B cell (primary cell): ENCODE measurements around the gene GABRD. TPM values are rescaled to one million over a fixed set of nuclear protein-coding genes. Genes with fewer than 3 reads are reported as not detected.

Experiments
- ATAC-seq: fragments of 200-7000 bp; cut with Tn5 transposase; one replicate; pipeline ENCODE4 v1.10.0; 2021; ENCODE audit warnings: low read depth, mild to moderate bottlenecking, moderate number of reproducible peaks, moderate library complexity
- CTCF ChIA-PET: fragments of 350-600 bp; sonication (Branson Sonifier 250); formaldehyde crosslinking; loops from one replicate; lab custom pipeline; 2021; ENCODE audit warnings: antibody characterized with exemption, inconsistent platforms; lab: Charles Lee
- POLR2A ChIA-PET: fragments of 350-600 bp; sonication (Branson Sonifier 250); formaldehyde crosslinking; loops from one replicate; lab custom pipeline; 2021; ENCODE audit warnings: antibody characterized with exemption; lab: Charles Lee
- DNase-seq: peaks from one replicate; pipeline ENCODE4 v3.0.0; 2013
- H2AFZ ChIP-seq: 2 replicates; pipeline ENCODE4 v1.6.1; 2012; ENCODE audit warnings: mild to moderate bottlenecking, low read depth, low read length; ENCODE audit not compliant: insufficient read depth, poor library complexity, severe bottlenecking
- H3K27ac ChIP-seq, 2 donors: 1 replicate in 1 of 2; 2 replicates in 1 of 2; pipeline ENCODE4 v1.5.1; 2012 to 2013; ENCODE audit warnings: low read length in 2 of 2, mild to moderate bottlenecking in 2 of 2, moderate library complexity in 1 of 2
- H3K27me3 ChIP-seq, 4 experiments: fragments of 200-600 bp in 1 of 4; sonication (generic) in 1 of 4; replicated peaks in 1 of 4; 1 replicate in 2 of 4; 2 replicates in 2 of 4; pipeline versions ENCODE4 v1.6.1 to v1.7.0; 2013 to 2016; ENCODE audit warnings: low read length in 3 of 4, mild to moderate bottlenecking in 2 of 4, mixed read lengths in 1 of 4, moderate library complexity in 1 of 4; ENCODE audit not compliant: insufficient read depth in 4 of 4, control insufficient read depth in 3 of 4; ENCODE audit errors: control extremely low read depth in 1 of 4
- H3K36me3 ChIP-seq, 2 experiments: replicated peaks in 1 of 2; 1 replicate in 1 of 2; 2 replicates in 1 of 2; pipeline versions ENCODE4 v1.6.1 to v1.7.1; 2013; ENCODE audit warnings: low read length in 1 of 2; ENCODE audit not compliant: insufficient read depth in 2 of 2, control insufficient read depth in 1 of 2; ENCODE audit errors: control extremely low read depth in 1 of 2, extremely low read depth in 1 of 2
- H3K4me1 ChIP-seq, 2 donors: fragments of 200-600 bp in 1 of 2; sonication (generic) in 1 of 2; 1 replicate in 1 of 2; 2 replicates in 1 of 2; pipeline versions ENCODE4 v1.5.1 to v1.6.1; 2013 to 2017; ENCODE audit warnings: low read length in 2 of 2; ENCODE audit not compliant: control insufficient read depth in 2 of 2, insufficient read depth in 2 of 2
- H3K4me2 ChIP-seq: replicated peaks from 2 replicates; pipeline ENCODE3; 2012; ENCODE audit warnings: mild to moderate bottlenecking, low read depth, low read length; ENCODE audit not compliant: poor library complexity, severe bottlenecking
- H3K4me3 ChIP-seq, 5 experiments: fragments of 200-600 bp in 1 of 5; sonication (generic) in 1 of 5; 1 replicate in 3 of 5; 2 replicates in 2 of 5; pipeline versions ENCODE4 v1.5.1 to v1.7.0; 2011 to 2016; ENCODE audit warnings: low read length in 4 of 5, mild to moderate bottlenecking in 4 of 5, low read depth in 2 of 5, control low read depth in 1 of 5, moderate library complexity in 1 of 5; ENCODE audit not compliant: insufficient read depth in 1 of 5; ENCODE audit errors: control extremely low read depth in 1 of 5, extremely low read depth in 1 of 5
- H3K79me2 ChIP-seq: fragments of 200-600 bp; sonication (generic); one replicate; pipeline ENCODE4 v1.6.0; 2016; ENCODE audit warnings: low read length; ENCODE audit not compliant: control insufficient read depth, insufficient read depth
- H3K9ac ChIP-seq: fragments of 200-600 bp; sonication (generic); 2 replicates; pipeline ENCODE4 v1.6.1; 2017; ENCODE audit warnings: mild to moderate bottlenecking, low read length, moderate library complexity
- H3K9me3 ChIP-seq, 3 donors: one replicate each; pipeline versions ENCODE4 v1.6.1 to v1.7.1; 2013; ENCODE audit warnings: low read length in 2 of 3; ENCODE audit not compliant: control insufficient read depth in 2 of 3, insufficient read depth in 1 of 3; ENCODE audit errors: control extremely low read depth in 1 of 3
- H4K20me1 ChIP-seq: 2 replicates; pipeline ENCODE4 v1.6.0; 2012; ENCODE audit warnings: mild to moderate bottlenecking, low read length; ENCODE audit not compliant: insufficient read depth, control insufficient read depth, poor library complexity, severe bottlenecking
- H3K27ac Mint-ChIP-seq: one replicate; pipeline ENCODE4 v1.8.0; 2021; ENCODE audit warnings: mixed read lengths
- H3K27me3 Mint-ChIP-seq: one replicate; pipeline ENCODE4 v1.8.0; 2021; ENCODE audit warnings: mixed read lengths
- H3K4me1 Mint-ChIP-seq: one replicate; pipeline ENCODE4 v1.8.0; 2021; ENCODE audit warnings: mixed read lengths
- H3K4me3 Mint-ChIP-seq: one replicate; pipeline ENCODE4 v1.8.0; 2021; ENCODE audit warnings: mixed read lengths
- H3K9me3 Mint-ChIP-seq: one replicate; pipeline ENCODE4 v1.8.0; 2022; ENCODE audit warnings: mixed read lengths; ENCODE audit not compliant: insufficient read depth
- EZH2 ChIP-seq: IDR thresholded peaks from 2 replicates; pipeline ENCODE4 v1.6.1; 2012; ENCODE audit warnings: borderline replicate concordance, low read depth, mild to moderate bottlenecking, moderate library complexity, low read length; ENCODE audit not compliant: insufficient read depth, poor library complexity, severe bottlenecking
- WGBS: methylation state at CpG from one replicate; pipeline ENCODE4 v1.1.5; 2013; ENCODE audit warnings: missing lambda C conversion rate; ENCODE audit not compliant: insufficient coverage; 5-methylcytosine and 5-hydroxymethylcytosine counted together
- intact Hi-C: fragments of 100-400 bp; cut with micrococcal nuclease; formaldehyde crosslinking; loops from one replicate; pipeline ENCODE4 v1.10.0; 2022
- polyA minus RNA-seq: library from RNA; depleted of rRNA, polyadenylated mRNA; stranded (reverse); fragments of >200 nt; gene quantifications from 2 replicates; pipeline ENCODE4 v1.2.3, GENCODE V29; 2012
- polyA plus RNA-seq: library from polyadenylated mRNA; depleted of rRNA; stranded (reverse); fragments of >200 nt; gene quantifications from 2 replicates; pipeline ENCODE4 v1.2.3, GENCODE V29; 2012
- total RNA-seq, 2 donors: library from RNA; stranded (reverse); fragments of 120-200 nt in 1 of 2; gene quantifications; 1 replicate in 1 of 2; 2 replicates in 1 of 2; pipeline versions ENCODE4 v1.2.3 to v1.2.4, GENCODE V29; 2013 to 2022
- TF ChIP-seq, protein P1 (sequence below): fragments of 200-600 bp; IDR thresholded peaks from one replicate; pipeline ENCODE4 v1.8.0; 2022; ENCODE audit warnings: antibody characterized with exemption, mild to moderate bottlenecking

GABRD gene, protein sequence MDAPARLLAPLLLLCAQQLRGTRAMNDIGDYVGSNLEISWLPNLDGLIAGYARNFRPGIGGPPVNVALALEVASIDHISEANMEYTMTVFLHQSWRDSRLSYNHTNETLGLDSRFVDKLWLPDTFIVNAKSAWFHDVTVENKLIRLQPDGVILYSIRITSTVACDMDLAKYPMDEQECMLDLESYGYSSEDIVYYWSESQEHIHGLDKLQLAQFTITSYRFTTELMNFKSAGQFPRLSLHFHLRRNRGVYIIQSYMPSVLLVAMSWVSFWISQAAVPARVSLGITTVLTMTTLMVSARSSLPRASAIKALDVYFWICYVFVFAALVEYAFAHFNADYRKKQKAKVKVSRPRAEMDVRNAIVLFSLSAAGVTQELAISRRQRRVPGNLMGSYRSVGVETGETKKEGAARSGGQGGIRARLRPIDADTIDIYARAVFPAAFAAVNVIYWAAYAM
- total RNA-seq (not detected in 2 replicates), polyA plus RNA-seq (not detected in 2 replicates), polyA minus RNA-seq (not detected in 2 replicates)
- total RNA-seq (2013) = 0.02 TPM

DNA sequence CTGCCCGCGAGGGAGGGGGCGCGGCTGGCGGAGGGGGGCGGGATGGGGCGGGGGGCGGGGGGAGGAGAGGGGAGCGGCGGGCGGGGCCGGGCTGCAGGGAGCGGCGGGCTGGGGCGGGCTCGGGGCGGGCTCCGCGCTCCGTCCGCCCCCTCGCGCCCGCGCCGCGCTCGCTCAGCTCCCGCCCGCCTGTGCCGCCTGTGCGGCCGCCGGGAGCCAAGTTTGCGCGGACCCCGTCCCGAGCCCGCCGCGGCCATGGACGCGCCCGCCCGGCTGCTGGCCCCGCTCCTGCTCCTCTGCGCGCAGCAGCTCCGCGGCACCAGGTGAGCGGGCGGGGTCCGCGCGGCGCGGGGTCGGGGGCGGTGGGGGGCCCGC lies at the start of gene GABRD:
GABRD (plus strand) TSS at position 174 of the 372 bp plus-strand sequence; CDS start at position 253, 79 bp downstream.
- H3K9me3 Mint-ChIP-seq = no peaks in the 10 kb centered on the region
- 2% methylated on average over 47 of the region's 60 CpGs for WGBS
- peaks cover 73% of the 10 kb centered on the region for H3K27me3 Mint-ChIP-seq
- Histone ChIP-seq H3K4me2 (peak within 1 kb of the TSS; percentile 59), H3K79me2 (no peaks in the 10 kb centered on the region), H4K20me1 (no peaks in the 10 kb centered on the region), H3K9ac (no peak within 1 kb of the TSS), H2AFZ (peak within 1 kb of the TSS; percentile 38), H3K27me3 (peaks cover 0 to 62% (median 12%) of the 10 kb centered on the region in 4 experiments), H3K4me3 (no peak within 1 kb of the TSS), H3K9me3 (peaks cover 0 to 4% (median 0%) of the 10 kb centered on the region in 3 donors), H3K27ac (no peak within 1 kb of the TSS), H3K4me1 (peaks cover 7 to 16% of the 10 kb centered on the region in 2 donors), H3K36me3 (no peaks in the 10 kb centered on the region)
- ChIA-PET CTCF (no interaction called here), POLR2A (no interaction called here)
- ATAC-seq (peak; percentile 31), DNase-seq (no peak)
- no peak for TF ChIP-seq EZH2
- TF ChIP-seq, protein P1, sequence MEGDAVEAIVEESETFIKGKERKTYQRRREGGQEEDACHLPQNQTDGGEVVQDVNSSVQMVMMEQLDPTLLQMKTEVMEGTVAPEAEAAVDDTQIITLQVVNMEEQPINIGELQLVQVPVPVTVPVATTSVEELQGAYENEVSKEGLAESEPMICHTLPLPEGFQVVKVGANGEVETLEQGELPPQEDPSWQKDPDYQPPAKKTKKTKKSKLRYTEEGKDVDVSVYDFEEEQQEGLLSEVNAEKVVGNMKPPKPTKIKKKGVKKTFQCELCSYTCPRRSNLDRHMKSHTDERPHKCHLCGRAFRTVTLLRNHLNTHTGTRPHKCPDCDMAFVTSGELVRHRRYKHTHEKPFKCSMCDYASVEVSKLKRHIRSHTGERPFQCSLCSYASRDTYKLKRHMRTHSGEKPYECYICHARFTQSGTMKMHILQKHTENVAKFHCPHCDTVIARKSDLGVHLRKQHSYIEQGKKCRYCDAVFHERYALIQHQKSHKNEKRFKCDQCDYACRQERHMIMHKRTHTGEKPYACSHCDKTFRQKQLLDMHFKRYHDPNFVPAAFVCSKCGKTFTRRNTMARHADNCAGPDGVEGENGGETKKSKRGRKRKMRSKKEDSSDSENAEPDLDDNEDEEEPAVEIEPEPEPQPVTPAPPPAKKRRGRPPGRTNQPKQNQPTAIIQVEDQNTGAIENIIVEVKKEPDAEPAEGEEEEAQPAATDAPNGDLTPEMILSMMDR = no peak
- H3K4me1 Mint-ChIP-seq = peaks cover 7% of the 10 kb centered on the region
- intact Hi-C loops = no loop called here
- H3K4me3 Mint-ChIP-seq = peak within 1 kb of the TSS; percentile 76
- H3K27ac Mint-ChIP-seq = peak within 1 kb of the TSS; percentile 66

DNA sequence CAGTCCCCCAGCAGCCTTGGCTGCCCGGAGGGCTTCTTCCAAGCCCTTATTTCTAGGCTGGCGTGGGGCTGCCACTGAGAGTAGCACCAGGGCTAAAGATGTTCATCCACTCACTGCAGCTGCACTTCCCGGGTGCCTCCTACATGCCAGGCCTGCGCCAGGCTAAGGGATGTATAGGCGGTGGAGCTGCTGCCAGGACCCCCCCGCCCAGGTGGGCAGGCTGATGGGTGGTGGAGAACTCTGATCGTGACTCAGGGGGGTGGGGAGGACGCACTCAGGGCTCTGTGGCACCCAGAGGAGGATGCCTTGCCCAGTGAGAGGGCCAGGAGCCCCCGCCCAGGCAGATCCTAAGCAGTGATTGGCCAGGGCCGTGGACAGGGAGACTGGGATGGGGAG lies 49.6 kb upstream of the GABRD start:
- DNase-seq (no peak), ATAC-seq (no peak)
- Histone ChIP-seq H2AFZ (no peak overlapping the region), H4K20me1 (no peaks in the 10 kb centered on the region), H3K9ac (no peak overlapping the region), H3K4me1 (no peaks in the 10 kb centered on the region), H3K27ac (no peak overlapping the region), H3K79me2 (no peaks in the 10 kb centered on the region), H3K36me3 (no peaks in the 10 kb centered on the region), H3K4me3 (no peak overlapping the region), H3K4me2 (no peak overlapping the region), H3K9me3 (peaks cover 0 to 24% (median 0%) of the 10 kb centered on the region in 3 donors), H3K27me3 (peaks cover 0 to 3% (median 0%) of the 10 kb centered on the region in 4 experiments)
- Mint-ChIP-seq H3K4me3 (no peak overlapping the region), H3K27ac (no peak overlapping the region), H3K27me3 (peaks cover 8% of the 10 kb centered on the region), H3K9me3 (no peaks in the 10 kb centered on the region), H3K4me1 (no peaks in the 10 kb centered on the region)
- TF ChIP-seq EZH2 = no peak
- TF ChIP-seq, protein P1 = no peak
- 77% methylated on average over 9 of the region's 10 CpGs for WGBS
- CTCF ChIA-PET = no interaction called here
- intact Hi-C loops = no loop called here
- POLR2A ChIA-PET = no interaction called here
